Activated naive CD8-positive, alpha-beta T cell treated with anti-CD3 and anti-CD28 coated beads, Interleukin-2, amount 50 U/mL, for 24 hours (primary cell): Measurements from ENCODE around the gene KIRREL3.

Experiments
- ATAC-seq: fragments of 150-1000 bp; cut with Tn5 transposase; one replicate; pipeline ENCODE4 v1.10.0; 2021
- DNase-seq: peaks from one replicate; pipeline ENCODE4 v3.0.0; 2021
- H3K27ac Mint-ChIP-seq: one replicate; pipeline ENCODE4 v1.8.0; 2021; ENCODE audit warnings: mild to moderate bottlenecking, mixed read lengths
- H3K27me3 Mint-ChIP-seq: one replicate; pipeline ENCODE4 v1.8.0; 2021; ENCODE audit warnings: mixed read lengths
- H3K36me3 Mint-ChIP-seq: one replicate; pipeline ENCODE4 v1.8.0; 2021; ENCODE audit warnings: low read depth, mixed read lengths
- H3K4me1 Mint-ChIP-seq: one replicate; pipeline ENCODE4 v1.8.0; 2021; ENCODE audit warnings: mixed read lengths
- H3K4me3 Mint-ChIP-seq: one replicate; pipeline ENCODE4 v1.8.0; 2021; ENCODE audit warnings: mild to moderate bottlenecking, moderate library complexity, mixed read lengths
- H3K9me3 Mint-ChIP-seq: one replicate; pipeline ENCODE4 v1.8.0; 2021; ENCODE audit warnings: mixed read lengths

KIRREL3 gene

DNA sequence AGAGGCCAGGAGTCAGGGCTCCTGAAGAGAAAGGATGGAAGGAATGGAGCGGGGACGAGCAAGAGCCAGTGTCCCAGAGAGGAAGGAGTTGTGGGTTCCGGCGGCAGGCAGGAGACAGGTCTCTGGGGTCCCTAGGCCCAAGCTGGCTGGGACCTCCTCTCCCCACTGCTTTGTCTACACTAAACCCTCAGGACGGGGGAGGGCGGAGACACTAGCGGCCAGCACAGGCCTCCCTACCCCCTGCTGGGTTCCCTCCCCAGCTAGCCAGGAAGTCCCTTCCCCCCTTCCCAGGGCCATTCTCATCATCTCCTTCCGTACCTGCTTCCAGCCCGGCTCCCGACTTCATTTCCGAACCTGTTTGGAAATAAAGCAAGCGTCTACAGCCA lies 565.6 kb downstream of the KIRREL3 start:
- ATAC-seq (no peak), DNase-seq (no peak)

DNA sequence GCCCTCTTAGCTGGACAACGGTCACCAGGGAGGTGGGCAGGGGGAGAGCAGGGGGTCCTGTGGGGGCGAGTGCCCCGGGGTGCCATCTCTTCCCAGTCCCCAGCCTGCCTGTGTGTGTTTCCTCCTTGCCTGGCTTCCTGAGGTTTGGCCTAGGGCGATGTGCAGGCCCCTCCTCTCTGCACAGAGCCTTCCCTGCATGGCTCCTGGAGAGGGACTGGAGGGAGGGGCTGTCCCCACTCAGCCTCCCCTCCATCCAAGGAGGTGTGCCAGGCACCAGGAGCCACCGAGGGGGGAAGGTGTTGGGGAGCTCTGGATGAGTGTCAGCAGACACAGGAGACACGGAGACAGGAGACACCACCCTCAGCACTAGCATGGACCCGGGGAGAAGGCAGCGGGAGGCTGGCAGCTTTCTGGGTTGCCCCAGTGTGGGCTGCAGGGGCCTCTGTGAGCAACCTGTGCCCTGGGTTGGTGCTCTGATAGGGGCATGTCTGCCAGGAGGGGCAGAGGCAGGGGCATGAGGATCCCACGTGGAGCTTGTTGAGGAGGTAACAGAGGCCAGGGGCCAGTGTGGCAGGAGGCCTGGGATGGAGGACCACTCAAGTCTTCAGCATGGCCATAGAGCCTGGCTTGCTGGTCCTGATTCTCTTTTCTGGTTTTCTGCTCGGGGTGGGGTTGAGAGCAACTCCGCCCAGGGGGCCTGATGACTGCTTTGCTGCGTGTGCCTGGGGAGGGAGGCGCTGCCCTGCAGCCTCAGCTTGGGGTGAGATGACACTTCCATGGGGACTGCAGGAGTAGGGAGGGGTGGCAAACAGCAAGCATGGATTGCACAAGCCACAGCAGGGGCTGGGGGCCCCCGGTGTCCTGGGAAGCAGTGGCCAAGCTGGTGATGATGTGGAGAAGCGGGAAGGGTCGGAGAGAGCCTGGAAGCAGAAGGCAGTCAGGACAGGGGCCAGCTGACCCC lies 566.3 kb downstream of the KIRREL3 start:
- ATAC-seq, result no peak
- no peak for DNase-seq
- H3K9me3 Mint-ChIP-seq, result no peaks in the 10 kb centered on the region
- H3K27ac Mint-ChIP-seq, result no peak overlapping the region
- H3K27me3 Mint-ChIP-seq, result no peaks in the 10 kb centered on the region
- no peaks in the 10 kb centered on the region for H3K4me1 Mint-ChIP-seq
- H3K36me3 Mint-ChIP-seq, result no peaks in the 10 kb centered on the region
- H3K4me3 Mint-ChIP-seq, result no peak overlapping the region

More for the DNA sequence above, 565.6 kb downstream of the KIRREL3 start:
- H3K27ac Mint-ChIP-seq, result no peak overlapping the region
- H3K36me3 Mint-ChIP-seq, result no peaks in the 10 kb centered on the region
- no peaks in the 10 kb centered on the region for H3K27me3 Mint-ChIP-seq
- H3K4me3 Mint-ChIP-seq, result no peak overlapping the region
- H3K9me3 Mint-ChIP-seq, result no peaks in the 10 kb centered on the region
- H3K4me1 Mint-ChIP-seq, result no peaks in the 10 kb centered on the region

DNA sequence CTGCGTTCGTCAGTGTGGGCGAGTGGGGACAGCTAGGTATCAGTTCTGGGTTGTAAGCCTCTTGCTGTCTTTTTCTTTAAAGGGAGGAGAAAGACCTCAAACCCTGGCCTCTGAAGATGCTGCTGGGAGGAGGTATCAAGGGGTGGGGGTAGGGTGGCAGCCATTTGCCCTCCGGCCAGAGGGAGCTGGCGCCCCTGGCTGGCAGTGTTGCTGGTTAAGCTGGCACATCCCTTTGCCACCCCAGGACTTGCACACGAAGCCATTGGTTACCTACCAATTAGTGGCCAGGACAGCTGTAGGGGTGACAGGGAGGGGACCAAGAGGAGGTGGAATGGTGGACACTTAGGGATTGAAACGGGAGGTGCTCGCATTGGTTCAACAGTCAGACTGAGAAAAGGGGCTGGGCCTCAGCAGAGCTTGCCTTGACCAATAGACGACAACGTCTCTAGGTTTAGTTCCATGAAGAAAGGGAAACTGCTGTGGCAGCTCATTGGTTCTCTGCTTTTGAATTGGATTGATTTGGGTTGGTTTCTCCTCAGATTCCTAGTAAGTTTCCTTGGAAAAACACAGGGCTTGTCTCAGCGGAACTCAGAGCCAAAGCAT lies 567.2 kb downstream of the KIRREL3 start:
- H3K36me3 Mint-ChIP-seq, result no peaks in the 10 kb centered on the region
- no peaks in the 10 kb centered on the region for H3K27me3 Mint-ChIP-seq
- DNase-seq, result no peak
- no peaks in the 10 kb centered on the region for H3K4me1 Mint-ChIP-seq
- H3K9me3 Mint-ChIP-seq, result no peaks in the 10 kb centered on the region
- ATAC-seq, result no peak
- H3K4me3 Mint-ChIP-seq, result no peak overlapping the region
- H3K27ac Mint-ChIP-seq, result no peak overlapping the region

DNA sequence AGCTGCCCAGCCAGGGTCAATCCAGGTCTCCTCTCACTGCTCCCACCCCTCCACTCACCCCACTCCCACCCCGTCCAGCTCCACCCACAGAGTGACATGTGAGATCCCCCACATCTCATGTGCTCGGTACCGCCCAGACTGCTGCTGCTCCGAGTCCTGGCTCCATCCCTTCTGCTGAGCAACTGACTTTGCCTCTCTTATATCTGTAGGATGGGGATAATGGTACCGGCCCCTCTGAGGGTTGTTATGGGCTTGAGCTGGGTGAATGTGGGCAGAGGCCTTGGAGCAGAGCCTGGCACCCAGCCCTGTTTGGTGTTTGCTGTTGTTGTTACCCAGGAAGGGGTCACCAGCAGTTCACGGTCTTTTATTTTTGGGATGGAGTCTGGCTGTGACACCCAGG lies 568.0 kb downstream of the KIRREL3 start:
- Mint-ChIP-seq H3K27ac (no peak overlapping the region), H3K4me1 (no peaks in the 10 kb centered on the region), H3K27me3 (no peaks in the 10 kb centered on the region), H3K4me3 (no peak overlapping the region), H3K36me3 (no peaks in the 10 kb centered on the region), H3K9me3 (no peaks in the 10 kb centered on the region)
- DNase-seq (no peak), ATAC-seq (no peak)

DNA sequence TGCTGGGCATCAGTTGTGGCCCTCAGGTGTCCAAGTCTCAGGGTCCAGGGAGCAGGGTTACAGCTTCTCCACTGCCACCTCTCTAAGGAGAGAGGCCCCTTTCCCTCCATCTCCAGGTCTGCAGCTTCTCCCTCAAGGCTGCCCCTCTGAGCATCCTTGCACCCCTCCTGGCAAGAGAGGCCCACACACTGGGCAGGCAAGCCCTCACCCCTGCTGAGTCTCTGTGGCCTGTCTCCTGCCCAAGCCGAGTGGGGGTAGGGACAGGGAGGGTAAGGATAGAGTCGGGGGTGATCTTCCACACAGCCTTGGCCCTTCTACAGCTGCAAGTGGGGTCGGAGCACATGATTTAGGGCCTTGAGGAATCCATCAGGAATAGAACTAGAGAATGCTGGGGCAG lies 568.5 kb downstream of the KIRREL3 start:
- H3K4me3 Mint-ChIP-seq, result no peak overlapping the region

DNA sequence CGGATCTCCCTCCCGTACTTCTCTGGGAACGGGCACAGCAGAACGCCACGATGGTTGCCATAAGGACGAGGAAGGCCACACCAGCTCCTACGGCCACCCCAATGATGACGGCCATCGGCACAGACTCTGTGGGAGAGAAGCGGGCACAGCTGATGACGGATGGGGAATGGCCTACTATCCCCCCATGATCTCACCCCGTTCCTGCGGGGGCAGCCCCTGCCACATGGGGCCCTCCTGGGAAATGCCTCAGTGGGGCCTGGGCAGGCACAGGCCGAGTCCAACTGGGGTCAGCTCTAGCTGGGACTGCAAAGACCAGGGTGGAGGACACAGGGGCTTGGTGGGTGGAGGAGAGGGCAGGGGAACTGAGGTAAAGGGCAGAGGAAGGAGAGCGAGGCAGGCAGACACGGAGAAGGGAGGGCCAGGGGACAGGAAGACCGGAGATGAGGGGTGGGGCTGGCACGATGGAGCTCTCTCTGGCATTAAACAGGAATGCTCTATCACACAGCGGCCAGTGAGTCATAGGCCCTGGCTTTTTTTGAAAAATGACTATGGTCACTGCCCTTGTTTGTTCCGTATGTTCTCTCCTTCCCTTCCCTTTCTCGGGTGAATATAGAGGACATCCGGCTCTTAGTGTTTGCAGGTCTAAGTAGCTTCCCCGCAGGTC lies 569.0 kb downstream of the KIRREL3 start:
- Mint-ChIP-seq H3K27me3 (no peaks in the 10 kb centered on the region), H3K4me1 (peaks cover 3% of the 10 kb centered on the region), H3K27ac (no peak overlapping the region), H3K4me3 (no peak overlapping the region), H3K9me3 (no peaks in the 10 kb centered on the region), H3K36me3 (no peaks in the 10 kb centered on the region)
- DNase-seq (no peak), ATAC-seq (no peak)

More for the DNA sequence above, 568.5 kb downstream of the KIRREL3 start:
- DNase-seq, result no peak
- ATAC-seq, result no peak
- H3K9me3 Mint-ChIP-seq, result no peaks in the 10 kb centered on the region
- no peaks in the 10 kb centered on the region for H3K27me3 Mint-ChIP-seq
- no peaks in the 10 kb centered on the region for H3K36me3 Mint-ChIP-seq
- H3K4me1 Mint-ChIP-seq, result peaks cover 2% of the 10 kb centered on the region
- H3K27ac Mint-ChIP-seq, result no peak overlapping the region

DNA sequence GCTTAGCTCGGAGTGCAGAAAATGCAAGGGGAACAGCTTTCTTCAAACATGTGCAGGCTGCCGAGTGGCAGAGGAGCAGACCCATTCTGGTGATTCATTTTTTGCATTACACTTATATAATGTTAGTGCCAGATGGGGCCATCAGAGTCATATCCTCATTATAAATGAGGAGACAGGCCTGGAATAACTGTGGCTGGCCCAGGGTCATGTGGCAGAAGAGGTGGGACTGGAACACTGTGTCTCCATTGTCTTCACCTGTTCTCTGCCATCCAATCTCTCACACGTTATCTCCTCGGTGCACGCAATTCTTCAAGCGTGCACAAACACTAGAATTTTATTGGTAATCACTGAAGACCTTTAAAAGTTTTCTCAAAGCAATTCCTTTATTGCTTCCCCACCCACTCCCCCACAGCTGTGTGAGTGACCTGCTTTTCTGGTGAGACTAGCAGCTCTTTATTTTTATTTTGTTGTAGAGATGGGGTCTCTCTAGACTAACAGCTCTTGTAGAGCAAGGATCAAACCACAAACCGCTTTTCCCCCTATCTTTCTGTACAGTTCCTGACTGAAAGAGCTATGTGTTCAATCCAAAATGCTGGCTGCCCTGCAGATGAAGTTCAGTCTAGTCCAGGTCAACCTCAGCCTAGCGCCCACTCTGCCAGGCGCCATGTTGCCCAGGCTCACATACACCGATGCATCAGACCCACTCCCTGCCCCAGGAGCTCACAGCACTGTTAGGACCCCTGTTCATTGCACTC lies 569.8 kb downstream of the KIRREL3 start:
- H3K27me3 Mint-ChIP-seq, result no peaks in the 10 kb centered on the region
- DNase-seq (no peak), ATAC-seq (no peak)
- H3K27ac Mint-ChIP-seq, result no peak overlapping the region
- H3K36me3 Mint-ChIP-seq, result no peaks in the 10 kb centered on the region
- H3K9me3 Mint-ChIP-seq, result no peaks in the 10 kb centered on the region
- no peak overlapping the region for H3K4me3 Mint-ChIP-seq
- peaks cover 3% of the 10 kb centered on the region for H3K4me1 Mint-ChIP-seq

DNA sequence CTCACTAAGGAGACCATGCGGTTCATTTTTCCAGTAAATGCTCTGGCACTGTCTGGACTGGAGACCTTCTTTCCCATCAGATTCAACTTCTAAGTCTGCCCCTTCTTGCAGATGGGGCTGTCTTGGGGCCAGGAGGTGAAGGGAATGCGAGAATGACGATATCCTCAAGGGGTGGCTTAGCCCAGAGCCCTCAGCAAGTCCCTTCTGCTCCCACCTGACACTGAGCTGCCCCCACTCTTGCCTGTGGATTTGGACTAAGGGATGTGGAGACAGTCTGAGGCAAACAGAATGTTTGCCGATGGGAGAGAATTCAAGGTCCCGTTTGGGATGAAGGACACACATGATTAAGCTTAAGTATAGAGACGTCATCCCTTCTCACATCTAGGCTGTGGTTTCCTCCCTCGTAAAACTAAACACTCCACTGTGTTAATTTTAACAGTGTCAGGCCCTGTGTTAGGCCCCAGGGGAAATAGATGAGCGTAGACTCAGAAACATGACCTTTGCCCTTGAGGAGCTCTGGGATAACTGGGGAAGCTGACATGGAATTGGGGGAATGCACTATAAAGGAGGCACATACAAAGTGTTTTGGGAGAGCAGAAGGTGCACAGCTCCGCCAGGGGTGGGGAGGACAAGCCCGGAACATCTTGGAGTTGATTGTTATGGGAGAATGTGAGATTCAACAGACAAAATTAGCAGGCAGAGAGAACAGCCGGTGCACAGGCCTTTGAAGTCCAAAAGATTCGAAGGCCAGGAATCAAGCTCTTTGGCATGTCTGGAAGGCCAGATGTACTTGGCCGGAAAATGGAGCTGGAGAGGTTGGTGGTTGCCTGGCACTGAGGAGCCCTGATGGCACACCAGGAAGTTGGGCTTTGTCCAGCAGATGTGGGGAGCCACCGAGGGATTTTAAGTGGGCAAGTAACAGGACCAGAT lies 573.5 kb downstream of the KIRREL3 start:
- H3K9me3 Mint-ChIP-seq, result no peaks in the 10 kb centered on the region
- H3K4me1 Mint-ChIP-seq, result peaks cover 3% of the 10 kb centered on the region
- H3K4me3 Mint-ChIP-seq, result no peak overlapping the region

DNA sequence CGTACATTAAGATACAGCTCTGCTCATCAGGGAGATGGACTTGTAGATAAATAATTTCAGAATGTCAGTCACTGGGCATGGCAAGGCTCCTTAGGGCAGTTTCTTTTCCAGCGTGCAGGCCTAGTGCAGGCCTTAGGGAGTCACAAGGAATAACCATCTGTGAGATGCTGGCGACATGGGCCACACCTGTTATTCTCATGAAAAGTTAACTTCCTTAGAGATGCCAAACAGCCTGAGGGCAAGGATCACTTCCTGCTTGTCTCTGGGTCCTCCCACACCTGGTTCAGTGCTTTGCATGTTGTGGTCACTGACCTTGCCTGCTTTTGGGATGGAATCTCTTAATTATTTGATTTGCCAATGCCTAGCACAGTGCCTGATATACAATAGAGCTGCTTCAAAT lies 574.5 kb downstream of the KIRREL3 start:
- no peaks in the 10 kb centered on the region for H3K9me3 Mint-ChIP-seq
- DNase-seq, result no peak
- no peak for ATAC-seq

More for the DNA sequence above, 573.5 kb downstream of the KIRREL3 start:
- ATAC-seq, result no peak
- H3K27me3 Mint-ChIP-seq, result peaks cover 2% of the 10 kb centered on the region
- no peaks in the 10 kb centered on the region for H3K36me3 Mint-ChIP-seq
- DNase-seq, result no peak
- no peak overlapping the region for H3K27ac Mint-ChIP-seq

DNA sequence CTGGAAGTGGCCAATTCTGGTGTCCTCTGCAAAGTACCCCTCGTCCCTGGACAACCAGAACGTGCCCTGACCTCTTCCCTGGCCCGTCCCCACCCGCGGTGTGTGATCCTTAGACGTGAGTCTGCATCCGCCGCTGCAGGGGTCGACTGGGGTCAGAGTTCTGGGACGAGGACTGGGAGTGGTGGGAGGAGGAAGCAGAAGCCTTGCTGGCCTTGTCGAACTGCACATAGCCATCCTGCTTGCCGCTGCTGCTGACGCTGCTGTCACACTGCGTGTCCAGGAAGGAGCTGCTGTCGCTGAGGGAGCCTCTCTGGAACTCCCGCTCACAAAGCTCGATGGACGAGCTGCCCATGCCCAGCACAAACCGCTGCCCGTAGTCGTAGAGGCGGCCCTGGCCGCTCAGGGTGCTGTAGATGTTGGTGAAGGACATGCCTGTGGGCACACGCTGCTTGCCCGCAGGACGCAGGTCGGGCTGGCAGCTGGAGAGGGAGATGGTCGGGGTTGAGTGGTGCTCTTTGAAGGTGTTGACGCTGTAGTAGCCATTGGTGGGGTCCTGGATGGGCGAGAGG lies 576.0 kb downstream of the KIRREL3 start:
- DNase-seq (no peak), ATAC-seq (no peak)
- H3K27ac Mint-ChIP-seq, result no peak overlapping the region
- no peaks in the 10 kb centered on the region for H3K36me3 Mint-ChIP-seq
- no peak overlapping the region for H3K4me3 Mint-ChIP-seq
- no peaks in the 10 kb centered on the region for H3K9me3 Mint-ChIP-seq
- peaks cover 10% of the 10 kb centered on the region for H3K27me3 Mint-ChIP-seq
- H3K4me1 Mint-ChIP-seq, result peaks cover 14% of the 10 kb centered on the region

More for the DNA sequence above, 574.5 kb downstream of the KIRREL3 start:
- H3K27me3 Mint-ChIP-seq, result peaks cover 3% of the 10 kb centered on the region
- H3K36me3 Mint-ChIP-seq, result no peaks in the 10 kb centered on the region
- no peak overlapping the region for H3K27ac Mint-ChIP-seq
- no peak overlapping the region for H3K4me3 Mint-ChIP-seq
- H3K4me1 Mint-ChIP-seq, result peaks cover 4% of the 10 kb centered on the region

DNA sequence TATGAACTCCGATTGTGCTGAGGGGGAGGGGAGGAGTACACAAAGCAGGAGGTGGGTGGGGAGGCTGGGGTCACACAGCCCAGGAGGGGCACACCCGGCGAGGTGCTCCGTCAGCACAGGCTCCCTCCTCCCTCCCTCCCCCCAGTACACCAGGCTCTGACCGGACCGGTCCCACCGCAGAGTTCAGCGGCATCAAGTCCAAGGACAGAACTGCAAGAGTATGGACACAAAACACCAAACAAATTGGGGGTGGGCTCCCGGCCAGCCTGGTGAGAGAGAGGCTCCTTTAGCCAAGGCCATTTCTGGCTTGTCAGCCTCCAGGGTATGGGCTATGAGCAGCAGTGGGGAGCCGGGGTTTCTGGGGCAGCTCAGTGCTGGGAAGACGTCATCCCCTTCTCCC lies 576.8 kb downstream of the KIRREL3 start:
- DNase-seq, result no peak

DNA sequence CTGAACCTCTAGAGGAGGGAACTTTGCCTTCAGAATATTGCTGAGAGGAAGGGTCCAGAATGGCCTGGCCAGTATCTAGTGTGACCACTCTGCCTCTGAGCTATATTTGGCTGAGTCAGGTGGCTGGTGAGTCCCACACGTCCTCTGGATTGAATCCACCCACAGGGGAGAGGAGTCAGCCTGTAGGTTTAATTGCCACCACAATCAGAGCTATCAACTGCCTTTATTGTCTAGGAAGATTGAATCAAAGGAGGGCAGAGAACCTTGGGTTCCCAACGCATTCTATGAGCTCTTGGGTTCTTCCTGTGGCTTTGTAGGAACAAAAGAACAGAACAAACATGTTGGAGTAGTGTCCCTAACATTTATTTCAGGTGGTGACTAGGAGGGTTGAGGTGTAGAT lies 577.4 kb downstream of the KIRREL3 start:
- DNase-seq, result no peak
- Mint-ChIP-seq H3K36me3 (no peaks in the 10 kb centered on the region), H3K27me3 (peaks cover 10% of the 10 kb centered on the region), H3K27ac (no peak overlapping the region), H3K9me3 (no peaks in the 10 kb centered on the region), H3K4me3 (no peak overlapping the region), H3K4me1 (peaks cover 14% of the 10 kb centered on the region)
- ATAC-seq, result no peak

More for the DNA sequence above, 576.8 kb downstream of the KIRREL3 start:
- H3K4me1 Mint-ChIP-seq, result peaks cover 14% of the 10 kb centered on the region
- H3K9me3 Mint-ChIP-seq, result no peaks in the 10 kb centered on the region
- H3K4me3 Mint-ChIP-seq, result no peak overlapping the region
- no peak overlapping the region for H3K27ac Mint-ChIP-seq
- no peaks in the 10 kb centered on the region for H3K36me3 Mint-ChIP-seq
- peaks cover 10% of the 10 kb centered on the region for H3K27me3 Mint-ChIP-seq
- ATAC-seq, result no peak

DNA sequence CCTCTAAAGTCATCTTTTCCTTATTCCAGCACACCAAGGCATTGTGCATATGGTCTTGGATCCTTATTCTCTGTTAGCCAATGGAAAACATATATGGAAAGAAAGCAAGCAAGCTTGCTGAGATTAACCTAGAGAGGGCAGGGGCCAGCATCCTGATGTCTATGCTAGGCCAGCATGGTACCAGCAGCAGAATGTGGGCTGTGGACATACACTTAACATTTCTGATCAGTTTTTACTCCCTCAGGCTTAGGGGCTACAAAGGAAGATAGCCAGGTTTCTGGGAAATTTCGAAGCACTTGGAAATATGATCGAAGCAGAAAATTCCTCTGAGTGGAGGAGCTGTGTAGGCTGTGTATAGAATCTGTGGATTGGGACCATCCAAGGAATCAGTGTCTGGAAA lies 578.1 kb downstream of the KIRREL3 start:
- Mint-ChIP-seq H3K27ac (no peak overlapping the region), H3K4me1 (peaks cover 14% of the 10 kb centered on the region)
- no peak for ATAC-seq

More for the DNA sequence above, 578.1 kb downstream of the KIRREL3 start:
- no peak overlapping the region for H3K4me3 Mint-ChIP-seq
- H3K9me3 Mint-ChIP-seq, result no peaks in the 10 kb centered on the region
- no peaks in the 10 kb centered on the region for H3K36me3 Mint-ChIP-seq
- peaks cover 10% of the 10 kb centered on the region for H3K27me3 Mint-ChIP-seq
- DNase-seq, result no peak
